CD4-positive, alpha-beta T cell treated with Interferon alpha-2 for 1 hour (primary cell): ENCODE results near the gene ZNF266.

Experiments
- DNase-seq, 2 donors: peaks; one replicate each; pipeline ENCODE4 v3.0.0-alpha.2; 2020 to 2022

ZNF266 gene

DNA sequence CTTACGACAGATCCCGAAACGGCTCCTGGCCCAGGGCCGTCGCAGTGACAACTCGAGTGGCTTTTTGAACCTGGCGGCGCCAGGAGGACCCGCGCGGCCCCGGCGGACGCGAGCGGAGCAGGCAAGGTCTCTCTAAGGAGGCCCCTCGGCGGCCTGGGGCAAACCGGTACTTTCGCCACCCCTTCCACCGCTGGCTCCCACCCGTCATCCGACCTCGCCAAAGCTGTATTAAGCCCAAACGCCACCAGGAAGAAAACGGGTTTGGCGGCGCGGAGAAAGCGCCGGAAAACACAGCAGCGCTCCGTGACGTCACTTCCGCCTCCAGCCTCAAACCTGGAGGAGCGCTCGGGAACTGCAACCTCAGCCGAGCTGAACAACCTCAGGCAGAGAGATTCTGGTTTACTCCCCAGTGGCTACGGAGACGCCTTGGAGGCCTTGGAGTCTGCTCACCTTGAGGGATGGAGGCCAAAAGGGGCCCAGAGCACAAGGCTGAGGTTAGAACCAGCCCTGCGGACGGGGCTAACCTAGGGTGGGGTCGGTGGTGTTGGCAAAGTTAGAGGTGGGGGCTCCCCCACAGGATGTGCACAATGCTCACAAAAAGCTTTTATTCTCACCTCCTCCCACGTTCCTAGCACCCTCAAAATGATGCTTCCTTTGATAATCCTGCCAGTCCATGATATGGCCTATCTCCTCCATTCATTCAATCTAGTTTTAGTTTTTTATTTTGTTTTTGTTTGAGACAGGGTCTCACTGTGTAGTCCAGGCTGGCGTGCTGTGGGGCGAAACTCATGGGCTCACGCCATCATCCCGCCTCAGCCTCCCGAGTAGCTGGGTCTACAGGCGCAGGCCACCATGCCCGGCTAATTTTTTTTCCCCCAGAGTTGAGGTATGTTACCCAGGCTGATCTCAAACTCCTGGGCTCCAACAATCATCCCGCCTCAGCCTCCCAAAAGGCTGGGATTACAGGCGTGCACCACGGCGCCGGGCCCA, at the start of gene ZNF266:
TSS of gene ZNF266 (minus strand) at position 295 of the 990 bp plus-strand sequence. CDS start 15,484 bp downstream, outside the sequence.
- DNase-seq = peak; percentile 90 to 94

DNA sequence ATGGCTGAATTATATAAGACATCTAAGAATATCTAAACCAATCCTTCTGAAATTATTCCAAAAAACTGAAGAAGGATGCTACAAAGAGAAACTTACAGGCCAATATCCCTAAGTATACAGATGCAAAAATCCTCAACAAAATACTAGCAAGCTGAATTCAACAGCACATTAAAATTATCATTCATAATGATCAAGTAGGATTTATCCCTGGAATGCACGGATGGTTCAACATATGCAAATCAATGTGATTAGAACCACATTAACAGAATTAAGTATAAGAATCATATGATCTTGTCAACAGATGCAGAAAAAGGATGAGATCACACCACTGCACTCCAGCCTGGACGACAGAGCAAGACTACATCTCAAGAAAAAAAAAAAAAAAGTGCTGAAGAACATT, 49.8 kb upstream of the ZNF266 start:
- no peak for DNase-seq

DNA sequence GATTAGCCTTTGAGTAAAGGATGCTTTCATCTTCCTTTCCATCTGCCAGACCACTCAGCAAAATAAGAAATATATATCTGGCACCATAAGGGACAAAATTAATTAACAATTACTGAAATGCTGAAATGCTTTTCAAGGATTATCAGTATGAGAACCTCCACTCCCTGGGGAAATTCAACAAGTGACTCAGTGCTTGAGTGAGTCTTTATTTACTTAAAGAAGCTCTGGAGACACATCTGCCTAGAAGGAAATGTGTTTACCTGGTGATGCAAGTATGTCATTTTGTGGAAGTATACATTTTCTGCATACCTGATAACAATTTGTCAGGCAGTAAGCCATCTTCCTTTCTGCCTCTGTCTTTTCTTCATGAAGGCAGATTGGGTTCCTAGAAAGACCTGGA, 39.6 kb upstream of the ZNF266 start:
- DNase-seq = no peak

DNA sequence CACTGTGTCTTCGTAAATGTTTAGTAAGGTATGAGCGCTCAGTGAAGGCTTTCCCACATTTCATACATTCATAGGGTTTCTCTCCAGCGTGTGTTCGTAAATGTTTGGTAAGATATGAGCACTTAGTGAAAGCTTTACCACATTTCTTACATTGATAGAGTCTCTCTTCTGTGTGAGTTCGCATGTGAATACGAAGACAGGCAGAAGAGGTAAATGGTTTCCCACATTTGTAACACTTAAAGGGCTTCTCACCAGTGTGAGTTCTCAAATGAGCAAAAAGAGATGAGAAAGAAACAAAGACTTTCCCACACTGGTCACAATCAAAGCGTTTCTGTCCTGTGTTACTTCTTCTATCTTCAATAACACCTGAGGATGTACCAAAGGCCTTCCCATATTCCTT, 31.8 kb upstream of the ZNF266 start:
- DNase-seq = no peak

DNA sequence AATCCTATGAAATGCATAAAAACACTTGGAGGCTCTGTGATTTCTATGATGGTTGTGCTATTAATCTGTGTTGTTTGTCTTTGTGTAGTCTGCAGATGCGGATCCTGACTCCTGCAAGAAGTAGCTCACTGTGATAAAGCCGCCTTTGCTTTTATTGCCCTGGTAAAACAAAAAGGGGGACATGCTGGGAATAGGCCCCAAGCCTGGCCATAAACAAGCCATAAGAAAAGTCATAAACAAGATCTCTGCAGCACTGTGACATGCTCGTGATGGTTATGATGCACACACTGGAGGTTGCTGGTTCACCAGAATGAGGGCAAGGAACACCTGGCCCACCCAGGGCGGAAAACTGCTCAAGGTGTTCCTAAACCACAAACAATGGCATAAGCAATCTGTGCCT, 26.6 kb upstream of the ZNF266 start:
- DNase-seq = no peak

DNA sequence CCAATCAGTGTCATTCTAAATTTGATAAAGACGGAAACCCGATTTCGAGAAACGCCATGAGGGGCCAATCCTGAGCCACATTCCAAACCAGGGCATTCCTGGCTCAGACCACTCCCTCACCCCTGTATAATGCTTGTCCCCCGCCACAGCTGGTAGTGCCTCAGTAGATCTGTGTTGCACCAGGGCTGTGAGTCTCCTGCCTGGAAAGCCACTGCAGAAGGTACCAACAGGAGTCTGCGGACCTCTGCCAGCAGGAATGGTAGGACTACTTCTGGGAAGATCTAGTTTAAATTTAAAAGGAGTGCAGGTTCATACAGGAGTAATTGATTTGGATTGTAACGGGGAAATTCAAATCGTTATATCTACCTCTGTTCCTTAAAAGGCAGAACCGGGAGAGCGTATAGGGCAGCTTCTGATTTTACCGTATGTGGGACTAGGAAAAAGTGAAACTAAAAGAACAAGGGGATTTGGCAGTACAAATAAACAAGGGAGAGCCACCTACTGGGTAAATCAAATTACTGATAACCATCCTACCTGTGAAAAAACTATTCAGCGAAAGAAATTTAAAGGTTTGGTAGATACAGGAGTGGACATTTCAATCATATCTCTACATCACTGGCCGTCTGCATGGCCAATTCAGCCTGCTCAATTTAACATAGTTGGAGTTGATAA, 20.8 kb upstream of the ZNF266 start:
- DNase-seq = peak in 1 of 2 donors; percentile 11

DNA sequence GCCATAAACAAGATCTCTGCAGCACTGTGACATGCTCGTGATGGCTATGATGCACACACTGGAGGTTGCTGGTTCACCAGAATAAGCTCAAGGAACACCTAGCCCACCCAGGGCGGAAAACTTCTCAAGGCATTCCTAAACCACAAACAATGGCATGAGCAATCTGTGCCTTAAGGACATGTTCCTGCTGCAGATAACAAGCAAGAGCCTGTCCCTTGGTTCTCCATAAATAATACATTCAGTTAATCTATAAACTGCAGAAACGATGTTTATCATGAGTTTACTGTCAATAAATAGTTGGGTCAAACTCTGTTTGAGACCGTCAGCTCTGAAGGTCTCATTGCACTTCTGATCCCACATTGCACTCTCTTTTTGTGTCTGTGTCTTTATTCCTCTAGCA, 18.6 kb upstream of the ZNF266 start:
- no peak for DNase-seq

DNA sequence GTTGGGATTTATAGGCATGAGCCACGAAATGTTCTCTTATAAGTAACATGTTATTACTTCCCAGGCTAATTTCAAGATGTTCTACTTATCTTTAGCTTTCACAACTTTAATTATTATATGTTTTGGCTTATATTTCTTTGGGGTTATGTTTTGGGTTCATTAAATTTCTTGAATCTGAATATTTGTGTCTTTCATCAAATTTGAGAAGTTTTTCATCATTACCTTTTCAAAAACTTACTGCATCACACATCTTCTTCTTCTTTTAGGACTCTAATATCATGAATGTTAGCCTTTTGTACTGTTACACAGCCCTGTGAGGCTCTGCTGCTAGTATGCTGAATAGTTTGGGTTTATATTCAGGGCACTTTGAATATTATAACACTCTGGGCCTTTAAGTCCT, 9.7 kb upstream of the ZNF266 start:
- DNase-seq = no peak

DNA sequence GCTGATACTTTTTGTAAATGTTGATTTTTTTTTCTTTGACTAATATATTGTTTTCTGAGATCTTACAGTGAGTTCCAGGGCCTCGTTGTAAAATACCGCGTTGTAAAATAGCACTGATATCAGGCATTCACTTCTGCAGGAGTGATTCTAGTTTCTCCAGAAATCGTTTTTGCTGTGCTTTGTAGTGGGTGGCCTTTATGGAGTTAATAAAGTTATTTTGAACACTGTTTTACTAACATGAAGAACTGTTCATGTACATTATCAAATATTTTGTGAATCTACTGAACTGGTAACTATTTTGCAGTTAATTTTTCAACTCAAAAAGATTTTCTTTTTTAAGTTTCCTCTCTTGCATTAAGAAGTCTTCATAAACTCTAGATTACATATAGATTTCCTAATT, 985 bp upstream of the ZNF266 start:
- no peak for DNase-seq

DNA sequence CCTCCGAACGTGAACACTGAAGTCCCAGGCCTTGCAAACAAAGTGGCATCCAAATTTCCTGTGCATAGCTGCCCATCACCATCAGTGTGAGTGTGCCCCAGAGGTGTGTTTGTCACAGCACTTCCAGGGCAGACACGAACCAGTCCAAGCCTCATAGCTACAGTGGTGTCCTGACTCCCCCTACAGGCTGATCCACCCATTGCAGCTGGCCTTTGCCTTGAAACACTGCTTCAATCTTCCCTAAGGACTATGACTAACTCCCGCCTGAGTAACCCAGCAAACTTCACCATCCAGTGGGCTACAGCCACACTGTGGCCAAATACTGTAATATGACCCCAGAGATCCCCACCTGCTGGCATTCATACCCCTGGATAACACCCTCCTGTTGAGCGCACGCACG, 3.9 kb downstream of the ZNF266 start:
- DNase-seq = peak; percentile 37 to 48

DNA sequence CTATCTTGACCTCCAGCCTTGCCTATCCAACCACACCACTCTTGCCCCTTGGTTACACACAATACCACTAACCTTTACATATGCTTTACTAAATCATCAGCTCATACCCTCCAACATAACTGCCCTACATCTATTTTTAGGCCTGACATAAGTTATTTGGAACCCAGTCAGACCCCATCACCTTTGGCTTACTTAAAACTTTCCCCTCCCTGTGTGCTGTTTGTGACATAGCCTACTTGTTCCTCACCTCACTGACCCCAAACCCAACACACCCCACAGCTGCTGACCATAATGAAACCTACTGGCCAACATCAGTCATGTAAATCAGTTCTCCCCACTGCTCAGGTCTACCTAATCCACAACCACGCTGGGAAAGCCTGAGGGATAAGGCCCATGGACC, 4.9 kb downstream of the ZNF266 start:
- DNase-seq = no peak

DNA sequence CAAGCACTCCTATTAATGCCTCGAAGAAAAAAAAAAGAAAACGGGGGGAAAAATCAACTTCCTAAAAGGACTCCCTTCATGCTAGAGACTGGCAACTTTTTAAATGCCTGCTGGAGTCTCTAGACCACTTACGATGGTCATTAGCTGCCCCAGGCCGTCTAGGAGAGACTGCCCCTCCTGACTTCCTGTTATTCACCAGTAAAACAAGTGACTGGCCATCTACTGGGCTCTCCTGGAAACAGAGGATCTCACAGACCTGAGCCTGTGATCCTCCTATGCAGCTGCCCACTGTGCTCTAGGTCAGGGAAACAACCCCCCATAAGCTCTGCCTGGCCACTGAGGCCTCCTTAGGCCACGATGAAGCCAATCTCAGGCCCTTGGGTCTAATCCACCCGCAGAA, 7.4 kb downstream of the ZNF266 start:
- no peak for DNase-seq

DNA sequence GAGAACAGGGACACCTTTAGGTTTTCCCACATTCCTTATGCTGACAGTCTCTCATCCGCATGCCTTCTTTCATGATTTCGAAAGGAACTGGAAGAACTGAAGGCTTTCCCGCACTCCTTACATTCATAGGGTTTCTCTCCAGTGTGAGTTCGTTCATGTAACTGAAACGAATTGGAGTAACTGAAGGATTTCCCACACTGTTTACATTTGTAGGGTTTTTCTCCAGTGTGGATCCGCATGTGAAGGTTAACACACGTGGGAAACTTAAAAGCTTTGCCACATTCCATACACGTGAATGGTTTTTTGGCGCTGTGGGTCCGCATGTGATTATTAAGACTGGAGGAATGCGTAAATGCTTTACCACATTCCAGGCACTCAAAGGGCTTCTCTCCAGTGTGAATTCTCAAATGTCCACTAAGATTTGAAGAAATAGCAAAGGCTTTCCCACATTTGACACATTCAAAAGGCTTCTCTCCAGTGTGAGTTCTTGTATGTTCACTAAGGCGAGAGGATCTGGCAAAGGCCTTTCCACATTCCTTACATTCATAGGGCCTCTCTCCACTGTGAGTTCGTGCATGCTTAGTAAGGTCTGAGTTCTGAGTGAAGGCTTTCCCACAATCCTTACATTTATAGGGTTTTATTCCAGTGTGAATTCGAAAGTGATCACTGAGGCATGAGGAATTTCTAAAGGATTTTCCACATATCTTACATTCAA, 22.0 kb downstream of the ZNF266 start:
- no peak for DNase-seq

DNA sequence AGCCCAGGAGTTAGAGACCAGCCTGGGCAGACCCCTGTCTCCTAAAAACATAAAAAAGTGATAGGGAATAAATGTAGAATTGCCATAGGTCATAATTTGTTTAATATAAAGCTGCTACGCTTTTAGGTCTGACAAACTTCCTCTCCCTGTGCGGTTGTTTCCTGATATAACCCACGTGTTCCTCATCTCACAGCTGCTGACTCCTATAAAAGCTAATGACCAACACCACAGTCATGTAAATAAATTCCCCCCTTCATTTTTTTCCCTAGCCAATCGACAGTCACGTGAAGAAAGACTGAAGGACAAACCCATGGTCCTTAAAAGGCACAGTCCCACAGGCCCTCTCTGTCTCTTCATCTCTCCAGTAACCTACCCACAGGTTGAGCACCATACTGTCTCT, 27.5 kb downstream of the ZNF266 start:
- no peak for DNase-seq

DNA sequence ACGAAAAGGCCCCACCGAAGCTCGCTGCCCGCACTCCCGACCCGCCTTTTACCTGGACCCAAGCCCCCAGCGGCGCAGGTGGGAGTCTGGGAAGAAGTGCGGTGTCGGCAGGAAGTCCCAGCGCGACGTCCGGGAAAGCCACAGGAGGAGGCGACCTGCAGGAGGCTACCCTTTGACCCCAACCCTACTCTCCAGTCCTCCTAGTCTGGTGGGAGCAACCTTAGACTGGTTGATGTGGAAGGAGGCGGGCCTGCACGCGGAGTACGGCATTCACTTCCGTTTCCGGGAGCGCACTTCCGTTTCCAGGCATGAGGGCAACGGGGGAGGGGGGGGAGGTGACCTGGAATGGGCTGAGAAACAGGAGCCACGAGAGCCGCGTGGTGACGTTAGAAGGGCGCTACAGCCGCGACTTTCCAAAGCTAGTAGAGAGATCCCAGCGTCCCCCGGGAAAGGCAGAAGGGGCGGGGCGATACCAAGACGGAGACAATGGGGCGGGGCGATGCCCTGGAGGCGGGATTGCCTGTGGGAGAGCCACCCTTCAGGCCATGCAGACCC, 28.5 kb downstream of the ZNF266 start:
- peak; percentile 36 to 45 for DNase-seq

DNA sequence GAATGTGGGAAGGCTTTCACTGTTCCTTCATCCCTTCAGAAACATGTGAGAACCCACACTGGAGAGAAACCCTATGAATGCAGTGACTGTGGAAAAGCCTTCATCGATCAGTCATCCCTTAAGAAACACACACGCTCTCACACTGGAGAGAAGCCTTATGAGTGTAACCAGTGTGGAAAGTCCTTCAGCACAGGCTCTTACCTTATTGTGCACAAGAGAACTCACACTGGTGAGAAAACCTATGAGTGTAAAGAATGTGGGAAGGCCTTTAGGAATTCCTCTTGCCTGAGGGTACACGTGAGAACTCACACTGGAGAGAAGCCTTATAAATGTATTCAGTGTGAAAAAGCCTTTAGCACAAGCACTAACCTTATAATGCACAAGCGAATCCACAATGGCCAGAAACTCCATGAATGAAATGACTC, 54.0 kb downstream of the ZNF266 start:
- DNase-seq = no peak

DNA sequence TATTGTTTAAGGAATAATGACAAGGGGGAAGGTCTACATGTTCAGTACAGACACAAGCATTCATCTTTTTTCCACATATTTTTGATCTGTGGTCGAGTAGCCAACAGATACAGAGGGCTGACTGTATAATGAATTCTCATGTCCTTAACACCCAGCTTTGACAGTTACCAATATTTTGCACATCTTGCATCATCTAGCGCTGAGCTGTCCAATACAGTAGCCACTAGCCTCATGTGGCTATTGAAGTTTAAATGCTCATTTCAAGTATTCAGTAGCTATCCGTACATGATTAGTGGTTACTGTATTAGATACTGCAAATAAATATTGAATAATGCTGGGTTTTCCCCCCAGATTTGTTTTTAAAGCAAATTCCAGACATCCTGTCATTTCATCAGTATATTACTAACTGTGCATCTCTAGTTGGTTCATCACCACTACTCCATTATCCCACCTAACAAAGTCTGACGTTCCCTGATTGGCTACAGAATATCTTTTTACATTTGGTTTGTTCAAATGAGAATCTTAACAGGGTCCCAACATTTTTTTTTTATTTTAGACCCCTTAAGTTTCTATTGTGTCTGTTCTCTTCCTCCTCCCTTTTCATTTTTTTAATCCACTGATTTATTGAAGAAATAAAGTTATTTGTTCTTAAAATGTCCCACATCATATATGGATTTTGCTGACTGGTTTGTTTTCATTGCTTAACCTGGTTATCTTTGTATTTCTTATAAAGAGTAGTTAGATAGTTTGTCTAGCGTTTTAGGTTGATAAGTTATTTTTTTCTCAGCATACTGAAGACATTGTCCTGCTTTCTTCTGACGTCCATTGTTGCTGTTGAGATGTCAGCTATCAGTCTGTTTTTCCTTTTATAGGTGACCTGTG, 64.4 kb downstream of the ZNF266 start:
- DNase-seq = no peak

DNA sequence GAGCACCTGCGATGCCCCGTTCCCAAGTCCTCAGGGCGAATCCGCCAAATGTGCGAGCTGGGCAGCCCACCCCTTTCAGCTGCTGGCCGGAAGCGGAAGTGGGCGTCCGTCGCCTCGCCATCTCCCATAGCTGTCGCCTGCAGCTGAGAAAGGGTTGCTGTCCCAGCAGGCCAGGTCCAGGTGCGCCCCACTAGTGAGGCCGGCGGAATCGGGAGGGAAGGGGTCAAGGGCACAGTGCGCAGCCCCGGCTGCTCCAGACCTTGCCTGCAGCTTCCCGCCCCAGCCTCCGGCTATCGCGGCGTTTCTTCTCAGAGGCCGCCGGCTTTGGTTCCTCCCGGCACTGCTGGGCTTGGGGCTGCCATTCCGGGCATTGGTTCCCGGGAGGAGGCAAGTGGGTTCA, 72.5 kb downstream of the ZNF266 start, which contains the start of gene ZNF177:
TSS of gene ZNF177 (plus strand) at position 109 of the 400 bp plus-strand sequence. CDS start 15,299 bp downstream, outside the sequence.
- DNase-seq = no peak
